ENCODE measurements around the gene BRF1. TPM values are rescaled to one million over a fixed set of nuclear protein-coding genes. Genes with fewer than 3 reads are reported as not detected.
A peak's percentile ranks its signal among the peaks of the same experiment; 100 is the strongest.

BRF1 gene
- total RNA-seq, 2 experiments from 2014 or later: 23.7 to 26.4 TPM

DNA sequence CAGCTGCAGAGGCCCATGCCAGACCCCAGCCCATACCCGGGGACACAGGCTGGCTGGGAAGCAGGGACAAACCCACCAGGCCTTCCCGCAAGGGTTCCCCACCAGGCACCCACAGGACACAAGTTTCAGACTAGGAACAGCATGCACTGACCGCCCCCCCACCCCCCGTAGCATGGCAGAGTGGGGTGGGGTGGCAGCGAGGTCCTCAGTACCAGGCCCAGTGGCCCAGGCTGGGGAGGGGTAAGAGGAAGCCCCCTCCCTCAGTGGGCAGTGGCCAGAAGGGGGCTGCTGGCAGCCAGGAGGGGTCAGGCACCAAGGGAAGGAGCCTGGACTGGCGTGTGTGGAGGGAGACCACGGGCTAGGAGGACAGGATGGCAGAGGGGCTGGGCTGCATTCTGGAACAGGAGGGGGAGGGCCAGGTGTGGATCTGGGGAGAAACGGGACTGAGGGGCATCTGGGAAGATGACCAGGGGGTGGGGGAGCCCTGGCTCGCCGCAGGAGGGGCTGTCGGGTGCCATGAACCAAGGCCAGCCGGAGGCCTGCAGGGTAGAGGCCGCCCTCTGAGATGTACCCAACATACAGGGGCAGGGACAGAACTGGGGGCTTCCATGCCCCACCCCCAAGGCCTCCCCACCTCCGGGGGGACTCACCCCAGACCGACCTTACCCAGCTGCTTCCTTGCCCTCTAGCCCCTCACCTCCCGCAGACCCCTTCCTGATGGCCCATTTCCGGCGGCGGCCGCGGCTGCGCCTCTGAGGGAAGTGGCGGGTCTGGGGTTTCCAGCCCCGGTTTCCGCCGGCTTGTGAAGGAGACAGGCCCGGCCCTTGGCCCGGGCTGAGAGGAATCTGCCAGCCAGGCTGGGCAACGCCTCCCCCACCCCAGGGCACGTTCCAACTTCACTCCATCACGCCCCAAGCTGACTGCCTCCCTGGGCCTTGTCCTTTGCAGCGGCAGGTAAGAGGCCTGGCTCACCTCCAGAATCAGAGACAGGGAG is 126.6 kb downstream of the BRF1 start:
- Histone ChIP-seq H4K20me1 (ENCODE audit: insufficient read depth, low read length) (no peaks in the 10 kb centered on the region), H3K9me2 (ENCODE audit: insufficient read depth, low read length) (no peaks in the 10 kb centered on the region), H3K27ac (ENCODE audit: low read depth, low read length, poor library complexity, severe bottlenecking) (peak overlapping the region; percentile 79), H3K4me3 (ENCODE audit: low read depth, low read length, poor library complexity, severe bottlenecking) (peak overlapping the region; percentile 54), H3K4me2 (ENCODE audit: low read length) (peak overlapping the region; percentile 76), H3K79me2 (ENCODE audit: insufficient read depth, low read depth, low read length) (no peaks in the 10 kb centered on the region), H2AFZ (ENCODE audit: low read length) (peak overlapping the region; percentile 5; the same call in 1 of the 2 replicates), H3K9me3 (ENCODE audit: low read length) (no peaks in the 10 kb centered on the region), H3K4me1 (ENCODE audit: insufficient read depth, low read length, poor library complexity, severe bottlenecking) (peaks cover 64% of the 10 kb centered on the region), H3K36me3 (ENCODE audit: insufficient read depth, low read length) (no peaks in the 10 kb centered on the region)
- intact Hi-C loops (cut with micrococcal nuclease; ENCODE audit: unreplicated experiment): no loop called here
- no TSS peak for BruUV-seq (replicated peaks)
- DNase-seq (ENCODE audit: low spot score): peak; percentile 61
- POLR2A ChIA-PET: no interaction called here
- TF ChIP-seq EZH2phosphoT487 (IDR thresholded peaks at IDR 0.05; ENCODE audit: borderline replicate concordance, low read depth, low read length): no peak
- TF ChIP-seq, protein P1, sequence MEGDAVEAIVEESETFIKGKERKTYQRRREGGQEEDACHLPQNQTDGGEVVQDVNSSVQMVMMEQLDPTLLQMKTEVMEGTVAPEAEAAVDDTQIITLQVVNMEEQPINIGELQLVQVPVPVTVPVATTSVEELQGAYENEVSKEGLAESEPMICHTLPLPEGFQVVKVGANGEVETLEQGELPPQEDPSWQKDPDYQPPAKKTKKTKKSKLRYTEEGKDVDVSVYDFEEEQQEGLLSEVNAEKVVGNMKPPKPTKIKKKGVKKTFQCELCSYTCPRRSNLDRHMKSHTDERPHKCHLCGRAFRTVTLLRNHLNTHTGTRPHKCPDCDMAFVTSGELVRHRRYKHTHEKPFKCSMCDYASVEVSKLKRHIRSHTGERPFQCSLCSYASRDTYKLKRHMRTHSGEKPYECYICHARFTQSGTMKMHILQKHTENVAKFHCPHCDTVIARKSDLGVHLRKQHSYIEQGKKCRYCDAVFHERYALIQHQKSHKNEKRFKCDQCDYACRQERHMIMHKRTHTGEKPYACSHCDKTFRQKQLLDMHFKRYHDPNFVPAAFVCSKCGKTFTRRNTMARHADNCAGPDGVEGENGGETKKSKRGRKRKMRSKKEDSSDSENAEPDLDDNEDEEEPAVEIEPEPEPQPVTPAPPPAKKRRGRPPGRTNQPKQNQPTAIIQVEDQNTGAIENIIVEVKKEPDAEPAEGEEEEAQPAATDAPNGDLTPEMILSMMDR (conservative IDR thresholded peaks at IDR 0.05; ENCODE audit: low read length): no peak
- CTCF ChIA-PET (ENCODE audit: unreplicated experiment): no interaction called here

DNA sequence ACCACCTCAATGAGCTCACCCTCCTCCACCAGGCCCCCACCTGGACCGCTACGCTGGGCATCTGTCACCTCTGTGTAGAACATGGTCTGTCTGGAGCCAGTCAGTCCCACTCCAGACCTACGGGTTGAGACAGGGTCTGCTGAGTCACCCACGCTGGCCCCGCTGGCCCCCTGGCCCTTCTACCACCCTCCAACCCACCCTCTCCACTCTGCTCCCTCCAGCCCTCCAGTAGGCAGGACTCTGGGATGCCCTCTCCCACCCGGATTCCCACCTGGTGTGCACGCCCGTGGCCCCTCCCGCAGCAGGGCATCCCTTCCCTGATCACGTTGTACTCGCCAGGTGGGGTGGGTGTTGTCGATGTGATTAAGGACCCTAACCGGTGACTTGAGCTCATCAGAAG is 127.7 kb downstream of the BRF1 start:
- H3K27ac ChIP-seq (ENCODE audit: low read depth, low read length, poor library complexity, severe bottlenecking): no peak overlapping the region
- intact Hi-C loops (cut with micrococcal nuclease; ENCODE audit: unreplicated experiment): no loop called here
- DNase-seq (ENCODE audit: low spot score): no peak
- H2AFZ ChIP-seq (ENCODE audit: low read length): no peak overlapping the region
- H3K4me3 ChIP-seq (ENCODE audit: low read depth, low read length, poor library complexity, severe bottlenecking): no peak overlapping the region
- H3K9me3 ChIP-seq (ENCODE audit: low read length): no peaks in the 10 kb centered on the region
- H3K79me2 ChIP-seq (ENCODE audit: insufficient read depth, low read depth, low read length): no peaks in the 10 kb centered on the region
- ChIA-PET POLR2A (no interaction called here), CTCF (ENCODE audit: unreplicated experiment) (no interaction called here)
- H3K36me3 ChIP-seq (ENCODE audit: insufficient read depth, low read length): no peaks in the 10 kb centered on the region
- H3K9me2 ChIP-seq (ENCODE audit: insufficient read depth, low read length): no peaks in the 10 kb centered on the region
- H3K4me1 ChIP-seq (ENCODE audit: insufficient read depth, low read length, poor library complexity, severe bottlenecking): peaks cover 68% of the 10 kb centered on the region
- H4K20me1 ChIP-seq (ENCODE audit: insufficient read depth, low read length): no peaks in the 10 kb centered on the region
- H3K4me2 ChIP-seq (ENCODE audit: low read length): no peak overlapping the region
- TF ChIP-seq EZH2phosphoT487 (IDR thresholded peaks at IDR 0.05; ENCODE audit: borderline replicate concordance, low read depth, low read length): no peak
- TF ChIP-seq, protein P1 (conservative IDR thresholded peaks at IDR 0.05; ENCODE audit: low read length): no peak
- BruUV-seq (replicated peaks): no TSS peak

DNA sequence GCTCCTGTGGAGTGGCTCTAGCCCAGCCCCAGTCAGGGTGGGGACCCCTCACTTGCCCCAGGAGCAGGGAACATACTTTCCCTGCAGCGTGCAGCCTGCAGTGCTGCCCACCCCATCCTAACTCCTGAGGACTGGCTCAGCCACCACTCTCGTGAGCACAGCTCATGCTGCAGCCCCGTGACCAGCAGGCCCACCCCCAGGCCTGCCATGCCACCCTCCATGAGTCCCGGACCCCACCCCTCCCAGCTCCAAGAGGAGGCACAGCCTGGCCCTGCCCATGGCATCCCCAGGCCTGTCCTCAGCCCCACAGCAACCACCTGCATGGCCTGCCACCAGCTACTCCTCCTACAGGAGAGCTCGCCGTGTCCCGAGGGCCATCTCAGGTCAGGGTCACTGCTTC is 128.3 kb downstream of the BRF1 start:
- H4K20me1 ChIP-seq (ENCODE audit: insufficient read depth, low read length): no peaks in the 10 kb centered on the region
- DNase-seq (ENCODE audit: low spot score): no peak
- H3K79me2 ChIP-seq (ENCODE audit: insufficient read depth, low read depth, low read length): no peaks in the 10 kb centered on the region
- H2AFZ ChIP-seq (ENCODE audit: low read length): no peak overlapping the region
- H3K4me1 ChIP-seq (ENCODE audit: insufficient read depth, low read length, poor library complexity, severe bottlenecking): peaks cover 73% of the 10 kb centered on the region
- H3K27ac ChIP-seq (ENCODE audit: low read depth, low read length, poor library complexity, severe bottlenecking): no peak overlapping the region
- intact Hi-C loops (cut with micrococcal nuclease; ENCODE audit: unreplicated experiment): no loop called here
- no peaks in the 10 kb centered on the region for H3K9me3 ChIP-seq (ENCODE audit: low read length)
- H3K4me2 ChIP-seq (ENCODE audit: low read length): no peak overlapping the region
- TF ChIP-seq, protein P1 (conservative IDR thresholded peaks at IDR 0.05; ENCODE audit: low read length): no peak
- TF ChIP-seq EZH2phosphoT487 (IDR thresholded peaks at IDR 0.05; ENCODE audit: borderline replicate concordance, low read depth, low read length): no peak
- H3K4me3 ChIP-seq (ENCODE audit: low read depth, low read length, poor library complexity, severe bottlenecking): no peak overlapping the region
- ChIA-PET CTCF (ENCODE audit: unreplicated experiment) (no interaction called here), POLR2A (no interaction called here)
- H3K9me2 ChIP-seq (ENCODE audit: insufficient read depth, low read length): no peaks in the 10 kb centered on the region
- BruUV-seq (replicated peaks): no TSS peak
- no peaks in the 10 kb centered on the region for H3K36me3 ChIP-seq (ENCODE audit: insufficient read depth, low read length)

All from OCI-LY7 (cell line).